Body of pancreas (tissue), 4 donors: Measurements from ENCODE around the gene ACKR3. TPM values are rescaled to one million over a fixed set of nuclear protein-coding genes. Genes with fewer than 3 reads are reported as not detected.

ENCODE experiments used
- ATAC-seq: fragments of 150-250 bp; one replicate; pipeline ENCODE4 v1.9.1; 2016
- DNase-seq, 4 donors: peaks; one replicate each; pipeline ENCODE4 v3.0.0-alpha.2; 2019
- H3K27ac ChIP-seq, 4 donors: fragments of 200-600 bp; sonication (generic); 1 replicate in 3 of 4; 2 replicates in 1 of 4; pipeline versions ENCODE4 v1.5.1 to v1.6.1; 2016 to 2019; ENCODE audit warnings: mild to moderate bottlenecking in 1 of 4, mixed read lengths in 1 of 4, moderate library complexity in 1 of 4
- H3K27me3 ChIP-seq, 2 donors: fragments of 200-600 bp; sonication (generic); one replicate each; pipeline ENCODE4 v1.6.0; 2016; ENCODE audit warnings: mild to moderate bottlenecking in 1 of 2
- H3K36me3 ChIP-seq, 2 donors: fragments of 200-600 bp; sonication (generic); replicated peaks in 1 of 2; 2 replicates each; pipeline ENCODE4 v1.5.1; 2016; ENCODE audit warnings: low read depth in 2 of 2; ENCODE audit not compliant: insufficient read depth in 1 of 2
- H3K4me1 ChIP-seq: fragments of 200-600 bp; sonication (generic); one replicate; pipeline ENCODE4 v1.6.0; 2016
- H3K4me3 ChIP-seq, 2 donors: fragments of 200-600 bp; sonication (generic); 1 replicate in 1 of 2; 2 replicates in 1 of 2; pipeline ENCODE4 v1.5.1; 2016 to 2019
- H3K9me3 ChIP-seq, 3 donors: fragments of 200-600 bp; sonication (generic); 1 replicate in 2 of 3; 2 replicates in 1 of 3; pipeline ENCODE4 v1.5.1; 2016
- POLR2A ChIP-seq, 3 donors: fragments of 450-650 bp; IDR thresholded peaks; one replicate each; pipeline ENCODE4 v1.6.1; 2016; ENCODE audit warnings: antibody characterized with exemption in 3 of 3, mild to moderate bottlenecking in 2 of 3
- WGBS, 2 donors: methylation state at CpG; one replicate each; pipeline ENCODE4 v1.1.5; 2017; 5-methylcytosine and 5-hydroxymethylcytosine counted together
- intact Hi-C: fragments of 100-400 bp; cut with DNase I; formaldehyde crosslinking; loops from one replicate; pipeline ENCODE4 v1.15.1; 2023
- total RNA-seq, 2 donors: library from RNA; depleted of rRNA; stranded (reverse); fragments of >200 nt; gene quantifications; one replicate each; pipeline ENCODE4 v1.1.0, GENCODE V29; 2016
- TF ChIP-seq, protein P1 (sequence below), 7 experiments: fragments of 450-650 bp in 4 of 7; fragments of 200-600 bp in 3 of 7; sonication (generic) in 3 of 7; IDR thresholded peaks; one replicate each; pipeline ENCODE4 v1.5.1; 2016 to 2019; ENCODE audit warnings: antibody characterized with exemption in 7 of 7

ACKR3 gene
- total RNA-seq, 2 donors from 2014 or later, result 10.4 to 18.1 TPM

DNA sequence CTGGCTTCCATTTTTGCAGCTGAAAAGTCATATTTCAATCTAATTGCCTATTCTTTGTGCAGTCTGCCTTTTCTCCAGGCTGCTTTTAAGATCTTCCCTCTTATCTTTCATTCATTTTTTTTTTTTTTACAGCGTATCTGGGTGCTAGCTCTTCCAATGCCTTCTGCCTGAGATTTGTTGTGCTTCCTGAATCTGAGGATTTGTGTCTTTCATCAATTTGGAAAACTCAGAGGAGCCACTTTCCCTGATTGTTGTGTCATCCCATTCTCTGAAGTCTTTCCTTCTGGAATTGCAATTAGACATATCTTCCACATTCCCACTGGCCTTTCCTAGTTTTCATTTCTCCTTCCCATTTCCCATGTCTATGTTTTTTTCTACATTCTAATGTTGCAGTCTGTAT lies 21.9 kb upstream of the ACKR3 start:
- no peaks in the 10 kb centered on the region for H3K36me3 ChIP-seq
- no peaks in the 10 kb centered on the region for H3K27me3 ChIP-seq
- no peak overlapping the region for H3K27ac ChIP-seq
- intact Hi-C loops, result no loop called here
- DNase-seq (no peak), ATAC-seq (no peak)
- TF ChIP-seq, protein P1, sequence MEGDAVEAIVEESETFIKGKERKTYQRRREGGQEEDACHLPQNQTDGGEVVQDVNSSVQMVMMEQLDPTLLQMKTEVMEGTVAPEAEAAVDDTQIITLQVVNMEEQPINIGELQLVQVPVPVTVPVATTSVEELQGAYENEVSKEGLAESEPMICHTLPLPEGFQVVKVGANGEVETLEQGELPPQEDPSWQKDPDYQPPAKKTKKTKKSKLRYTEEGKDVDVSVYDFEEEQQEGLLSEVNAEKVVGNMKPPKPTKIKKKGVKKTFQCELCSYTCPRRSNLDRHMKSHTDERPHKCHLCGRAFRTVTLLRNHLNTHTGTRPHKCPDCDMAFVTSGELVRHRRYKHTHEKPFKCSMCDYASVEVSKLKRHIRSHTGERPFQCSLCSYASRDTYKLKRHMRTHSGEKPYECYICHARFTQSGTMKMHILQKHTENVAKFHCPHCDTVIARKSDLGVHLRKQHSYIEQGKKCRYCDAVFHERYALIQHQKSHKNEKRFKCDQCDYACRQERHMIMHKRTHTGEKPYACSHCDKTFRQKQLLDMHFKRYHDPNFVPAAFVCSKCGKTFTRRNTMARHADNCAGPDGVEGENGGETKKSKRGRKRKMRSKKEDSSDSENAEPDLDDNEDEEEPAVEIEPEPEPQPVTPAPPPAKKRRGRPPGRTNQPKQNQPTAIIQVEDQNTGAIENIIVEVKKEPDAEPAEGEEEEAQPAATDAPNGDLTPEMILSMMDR (IDR thresholded peaks at IDR 0.05), result no peak
- TF ChIP-seq POLR2A (IDR thresholded peaks at IDR 0.05), result no peak
- H3K9me3 ChIP-seq, result no peaks in the 10 kb centered on the region
- no peaks in the 10 kb centered on the region for H3K4me1 ChIP-seq
- 93 to 100% methylated on average over 1 of the region's 1 CpG for WGBS, 2 donors
- H3K4me3 ChIP-seq, result no peak overlapping the region

DNA sequence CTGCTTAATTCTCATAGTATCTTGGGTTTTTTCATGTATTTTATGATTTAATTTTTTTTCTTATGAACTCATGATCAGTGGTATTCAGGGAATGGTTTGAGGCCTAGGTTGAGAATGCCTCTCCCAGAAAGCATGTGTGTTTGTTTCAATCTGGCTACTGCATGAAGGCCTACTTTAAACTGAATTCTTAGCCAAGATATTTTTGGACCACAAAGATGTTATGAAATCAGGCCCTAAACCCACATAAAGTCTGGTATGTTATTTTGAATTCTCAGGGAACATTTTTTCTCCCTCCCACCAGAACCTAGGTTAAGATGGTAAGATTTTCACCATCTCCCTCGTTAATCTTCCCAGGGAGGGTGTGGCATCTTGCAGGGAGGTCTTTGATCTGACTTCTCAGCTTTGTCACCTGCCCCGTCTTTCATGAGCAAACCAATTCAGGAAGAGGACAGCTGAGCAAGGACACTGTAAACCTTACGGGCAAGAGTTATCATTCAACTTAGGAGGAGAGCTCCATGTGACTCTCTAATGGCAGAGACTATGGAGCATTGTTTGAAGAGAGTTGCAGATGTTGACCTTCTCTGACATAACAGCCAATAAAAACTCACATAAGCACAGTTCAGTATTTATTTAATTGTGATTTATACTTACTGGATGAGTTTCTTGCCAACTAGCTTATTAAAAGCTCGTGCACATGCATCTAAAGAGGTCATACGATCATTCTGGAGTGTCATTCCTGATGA lies 21.3 kb upstream of the ACKR3 start:
- no peaks in the 10 kb centered on the region for H3K27me3 ChIP-seq
- H3K27ac ChIP-seq, result no peak overlapping the region
- TF ChIP-seq POLR2A (IDR thresholded peaks at IDR 0.05), result no peak
- TF ChIP-seq, protein P1 (IDR thresholded peaks at IDR 0.05), result no peak
- H3K4me3 ChIP-seq, result no peak overlapping the region
- ATAC-seq (no peak), DNase-seq (no peak)
- no peaks in the 10 kb centered on the region for H3K9me3 ChIP-seq
- H3K36me3 ChIP-seq, result no peaks in the 10 kb centered on the region
- WGBS, 2 donors, result 68 to 87% methylated on average over 5 of the region's 5 CpGs
- intact Hi-C loops, result no loop called here
- no peaks in the 10 kb centered on the region for H3K4me1 ChIP-seq

DNA sequence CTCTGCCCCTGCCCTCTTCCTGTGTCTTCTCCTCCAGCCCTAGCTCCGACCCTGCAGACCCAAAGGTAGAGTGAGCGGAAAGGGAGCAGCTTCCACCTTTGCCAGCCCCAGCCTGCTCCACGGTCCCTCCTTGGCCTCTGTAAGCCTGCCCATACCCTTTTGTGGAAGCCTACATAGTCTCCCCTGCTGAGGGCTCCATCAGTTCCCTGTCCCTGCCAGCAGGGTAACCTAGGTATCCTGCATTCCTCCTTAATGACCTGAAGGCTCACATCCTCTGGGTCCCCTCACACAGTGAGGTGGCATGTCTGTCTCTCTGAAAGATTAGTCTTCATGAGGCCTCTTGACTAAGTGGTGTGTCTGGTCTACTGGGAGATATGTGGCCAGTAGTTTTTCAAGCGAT lies 20.5 kb upstream of the ACKR3 start:
- 91 to 95% methylated on average over 4 of the region's 4 CpGs for WGBS, 2 donors
- Histone ChIP-seq H3K9me3 (no peaks in the 10 kb centered on the region), H3K4me3 (no peak overlapping the region), H3K36me3 (no peaks in the 10 kb centered on the region), H3K27me3 (no peaks in the 10 kb centered on the region), H3K4me1 (no peaks in the 10 kb centered on the region), H3K27ac (no peak overlapping the region)
- DNase-seq (no peak), ATAC-seq (no peak)
- TF ChIP-seq, protein P1 (IDR thresholded peaks at IDR 0.05), result no peak
- no peak for TF ChIP-seq POLR2A (IDR thresholded peaks at IDR 0.05)
- intact Hi-C loops, result no loop called here

DNA sequence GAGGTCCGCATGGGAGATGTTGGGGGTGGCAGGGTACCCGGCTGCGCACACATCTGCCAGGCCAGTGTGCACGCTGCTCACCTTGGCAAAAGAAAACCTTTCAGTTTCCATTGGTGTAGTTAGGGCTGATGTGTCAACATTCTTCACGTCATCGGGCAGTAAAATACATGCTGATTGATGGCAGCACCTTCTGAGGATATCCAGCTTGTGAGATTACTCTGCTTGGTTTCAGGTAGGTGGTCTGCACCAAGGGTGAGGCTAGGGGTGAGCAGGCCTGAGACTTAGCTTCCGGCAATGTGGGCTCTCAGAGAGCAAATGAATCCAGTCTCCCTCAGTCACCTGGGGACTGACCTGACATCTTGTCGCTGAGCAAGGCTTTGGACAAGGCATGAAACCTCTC lies 19.3 kb upstream of the ACKR3 start:
- ATAC-seq, result no peak
- Histone ChIP-seq H3K27me3 (no peaks in the 10 kb centered on the region), H3K4me3 (no peak overlapping the region), H3K4me1 (no peaks in the 10 kb centered on the region), H3K36me3 (no peaks in the 10 kb centered on the region), H3K27ac (no peak overlapping the region), H3K9me3 (no peaks in the 10 kb centered on the region)
- 96% methylated on average over 8 of the region's 8 CpGs for WGBS, 2 donors
- TF ChIP-seq, protein P1 (IDR thresholded peaks at IDR 0.05), result no peak
- TF ChIP-seq POLR2A (IDR thresholded peaks at IDR 0.05), result no peak
- intact Hi-C loops, result no loop called here
- no peak for DNase-seq
